CD4-positive, alpha-beta T cell treated with Interleukin-17A for 4 hours (primary cell): ENCODE measurements around the gene MDP1.
"Not testable (repeated sequence)": the region's sequence is repeated elsewhere in the genome, so short reads cannot be mapped to it uniquely, and the experiment has no call there.

Experiments
- DNase-seq: peaks from one replicate; pipeline ENCODE4 v3.0.0-alpha.2; 2020; ENCODE audit warnings: mixed read lengths

MDP1 gene

GRCh38 chr14:24250354-24250753 is 34.5 kb upstream of the MDP1 start:
- no peak for DNase-seq

- DNase-seq = no peak
Observed at GRCh38 chr14:24249230-24250021, 33.6 kb upstream of the MDP1 start.

GRCh38 chr14:24247422-24247821 is 31.6 kb upstream of the MDP1 start:
- DNase-seq = no peak

- DNase-seq = peak; percentile 7
Observed at GRCh38 chr14:24246765-24247212, 30.9 kb upstream of the MDP1 start.

- DNase-seq = not testable (repeated sequence)
Observed at GRCh38 chr14:24245350-24245749, 29.5 kb upstream of the MDP1 start.

- DNase-seq = no peak
Observed at GRCh38 chr14:24243336-24243836, 27.5 kb upstream of the MDP1 start.

- DNase-seq = peak; percentile 97
Observed at GRCh38 chr14:24241829-24242443, 26.1 kb upstream of the MDP1 start.

- no peak for DNase-seq
Observed at GRCh38 chr14:24240110-24240918, 24.4 kb upstream of the MDP1 start.

GRCh38 chr14:24238527-24239037 is 22.7 kb upstream of the MDP1 start:
- DNase-seq = no peak

- DNase-seq = peak; percentile 7
Observed at GRCh38 chr14:24238123-24238522, 22.3 kb upstream of the MDP1 start.

GRCh38 chr14:24237463-24237955 is 21.6 kb upstream of the MDP1 start:
- DNase-seq = no peak

- DNase-seq = no peak
Observed at GRCh38 chr14:24236689-24237462, 21.0 kb upstream of the MDP1 start.

- no peak for DNase-seq
Observed at GRCh38 chr14:24235804-24236688, 20.2 kb upstream of the MDP1 start.

- no peak for DNase-seq
Observed at GRCh38 chr14:24234095-24235005, 18.5 kb upstream of the MDP1 start.

GRCh38 chr14:24233538-24233866 is 17.6 kb upstream of the MDP1 start:
- no peak for DNase-seq

GRCh38 chr14:24232645-24233537 is 17.0 kb upstream of the MDP1 start, which contains the start of gene GMPR2:
TSS of gene GMPR2 (plus strand) at chr14:24232929. CDS start at chr14:24233254, 325 bp downstream.
- peak; percentile 30 for DNase-seq

- DNase-seq = peak; percentile 89
Observed at GRCh38 chr14:24232121-24232644, 16.3 kb upstream of the MDP1 start, which contains the start of gene NEDD8. TSS of gene NEDD8 (minus strand) at chr14:24232367. CDS start at chr14:24232267, 100 bp downstream.
